Measurements from ENCODE around the gene HS3ST4. TPM values are rescaled to one million over a fixed set of nuclear protein-coding genes. Genes with fewer than 3 reads are reported as not detected.
A peak's percentile ranks its signal among the peaks of the same experiment; 100 is the strongest.

Gene HS3ST4
- total RNA-seq, 1 donor from 2014 or later, result 12.6 TPM

- H3K27me3 Mint-ChIP-seq (ENCODE audit: low read depth), result peaks cover 2% of the 10 kb centered on the region
- H3K36me3 Mint-ChIP-seq, result no peaks in the 10 kb centered on the region
- H3K9me3 Mint-ChIP-seq, result no peaks in the 10 kb centered on the region
Observed at GRCh38 chr16:26129997-26130396, 438.2 kb downstream of the HS3ST4 start.

GRCh38 chr16:26133416-26134093 is 441.8 kb downstream of the HS3ST4 start:
- peaks cover 60% of the 10 kb centered on the region for H3K4me1 Mint-ChIP-seq
- DNase-seq (ENCODE audit: low spot score in 2 of 2, unreplicated experiment in 2 of 2), result no peak
- TF ChIP-seq CTCF (IDR thresholded peaks at IDR 0.05; ENCODE audit: unreplicated experiment), result no peak
- H3K27me3 Mint-ChIP-seq (ENCODE audit: low read depth), result no peaks in the 10 kb centered on the region
- peak overlapping the region; percentile 83 for H3K27ac Mint-ChIP-seq
- no peaks in the 10 kb centered on the region for H3K36me3 Mint-ChIP-seq
- no peaks in the 10 kb centered on the region for H3K9me3 Mint-ChIP-seq
- H3K4me3 Mint-ChIP-seq, result no peak overlapping the region

More at GRCh38 chr16:26129997-26130396, 438.2 kb downstream of the HS3ST4 start:
- Mint-ChIP-seq H3K4me3 (no peak overlapping the region), H3K27ac (no peak overlapping the region), H3K4me1 (peaks cover 40% of the 10 kb centered on the region)
- no peak for DNase-seq (ENCODE audit: low spot score in 2 of 2, unreplicated experiment in 2 of 2)
- TF ChIP-seq CTCF (IDR thresholded peaks at IDR 0.05; ENCODE audit: unreplicated experiment), result no peak

GRCh38 chr16:26134588-26134987 is 442.8 kb downstream of the HS3ST4 start:
- H3K36me3 Mint-ChIP-seq, result no peaks in the 10 kb centered on the region
- no peaks in the 10 kb centered on the region for H3K27me3 Mint-ChIP-seq (ENCODE audit: low read depth)

GRCh38 chr16:26137956-26138355 is 446.2 kb downstream of the HS3ST4 start:
- Mint-ChIP-seq H3K9me3 (no peaks in the 10 kb centered on the region), H3K4me1 (peaks cover 42% of the 10 kb centered on the region), H3K4me3 (no peak overlapping the region), H3K27ac (peak overlapping the region; percentile 32), H3K36me3 (no peaks in the 10 kb centered on the region), H3K27me3 (ENCODE audit: low read depth) (no peaks in the 10 kb centered on the region)
- DNase-seq (ENCODE audit: low spot score in 2 of 2, unreplicated experiment in 2 of 2), result no peak
- no peak for TF ChIP-seq CTCF (IDR thresholded peaks at IDR 0.05; ENCODE audit: unreplicated experiment)

More at GRCh38 chr16:26134588-26134987, 442.8 kb downstream of the HS3ST4 start:
- Mint-ChIP-seq H3K4me3 (no peak overlapping the region), H3K27ac (no peak overlapping the region), H3K4me1 (peaks cover 65% of the 10 kb centered on the region), H3K9me3 (no peaks in the 10 kb centered on the region)
- no peak for TF ChIP-seq CTCF (IDR thresholded peaks at IDR 0.05; ENCODE audit: unreplicated experiment)
- no peak for DNase-seq (ENCODE audit: low spot score in 2 of 2, unreplicated experiment in 2 of 2)

GRCh38 chr16:26139091-26139490 is 447.3 kb downstream of the HS3ST4 start:
- no peak overlapping the region for H3K4me3 Mint-ChIP-seq
- no peak for DNase-seq (ENCODE audit: low spot score in 2 of 2, unreplicated experiment in 2 of 2)
- peaks cover 31% of the 10 kb centered on the region for H3K4me1 Mint-ChIP-seq
- TF ChIP-seq CTCF (IDR thresholded peaks at IDR 0.05; ENCODE audit: unreplicated experiment), result no peak
- no peaks in the 10 kb centered on the region for H3K36me3 Mint-ChIP-seq
- H3K27ac Mint-ChIP-seq, result peak overlapping the region; percentile 22
- no peaks in the 10 kb centered on the region for H3K27me3 Mint-ChIP-seq (ENCODE audit: low read depth)
- H3K9me3 Mint-ChIP-seq, result peaks cover 3% of the 10 kb centered on the region

Data from mesothelial cell of epicardium (in vitro differentiated cells).